Endothelial cell of hepatic sinusoid (primary cell): ENCODE results near the gene DNMT3B.

Experiments used
- in situ Hi-C: cut with HindIII; loops from 2 replicates; pipeline ENCODE4 v1.10.0; 2017; ENCODE audit warnings: low sequenced_read_pairs

The DNMT3B gene

DNA sequence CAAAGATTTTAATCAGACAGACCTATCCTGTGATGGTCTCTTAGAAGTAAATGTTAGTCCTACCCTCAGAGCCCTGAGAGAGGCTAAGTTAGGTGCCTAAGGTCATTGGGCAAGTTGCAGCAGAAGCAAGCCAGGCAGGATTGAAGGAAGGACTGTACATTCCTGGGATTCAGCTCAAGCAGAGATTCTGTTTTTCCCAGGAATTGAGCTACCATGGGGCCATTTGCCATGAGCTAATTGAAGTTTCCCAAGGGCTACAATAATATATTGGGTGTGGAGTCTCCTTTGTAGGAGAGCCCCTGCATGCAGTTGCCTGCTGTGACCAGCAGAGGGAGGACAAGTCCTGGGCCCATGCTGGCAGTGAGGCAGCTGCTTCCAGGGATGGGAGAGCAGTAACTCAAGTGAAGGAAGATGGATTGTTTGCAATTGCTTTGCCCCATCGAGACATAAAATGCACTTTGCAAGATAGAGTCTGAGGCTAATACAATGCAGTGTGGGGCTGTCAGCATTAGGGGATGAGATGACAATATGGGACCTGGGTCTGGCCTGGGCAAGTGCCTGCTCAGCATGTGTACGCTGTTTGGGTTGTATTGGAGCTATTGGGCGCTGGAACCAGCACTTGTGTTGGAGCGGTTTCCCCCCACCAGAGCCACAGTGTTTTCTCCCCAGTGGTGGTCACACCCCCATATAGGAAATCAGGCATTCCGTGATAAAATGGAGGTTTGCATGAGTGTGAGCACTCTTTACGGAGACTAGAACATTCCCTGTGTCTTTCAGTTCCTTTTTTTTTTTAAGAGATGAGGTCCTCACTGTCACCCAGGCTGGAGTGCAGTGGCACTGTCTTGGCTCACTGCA, 27.9 kb downstream of the DNMT3B start:
- in situ Hi-C loops, result no loop called here

DNA sequence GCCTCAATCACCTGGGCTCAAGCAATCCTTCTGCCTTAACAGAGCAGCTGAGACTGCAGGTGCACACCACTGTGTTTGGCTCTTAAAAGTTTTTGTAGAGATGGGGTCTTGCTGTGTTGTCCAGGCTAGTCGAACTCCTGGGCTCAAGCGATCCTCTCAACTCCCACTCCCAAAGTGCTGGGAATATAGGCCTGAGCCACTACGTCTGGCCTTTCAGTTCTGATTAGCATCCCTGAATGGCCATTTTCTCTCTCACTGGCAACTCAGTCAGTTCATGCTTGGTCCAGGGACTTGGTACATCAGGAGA, 28.5 kb downstream of the DNMT3B start:
- in situ Hi-C loops, result no loop called here

DNA sequence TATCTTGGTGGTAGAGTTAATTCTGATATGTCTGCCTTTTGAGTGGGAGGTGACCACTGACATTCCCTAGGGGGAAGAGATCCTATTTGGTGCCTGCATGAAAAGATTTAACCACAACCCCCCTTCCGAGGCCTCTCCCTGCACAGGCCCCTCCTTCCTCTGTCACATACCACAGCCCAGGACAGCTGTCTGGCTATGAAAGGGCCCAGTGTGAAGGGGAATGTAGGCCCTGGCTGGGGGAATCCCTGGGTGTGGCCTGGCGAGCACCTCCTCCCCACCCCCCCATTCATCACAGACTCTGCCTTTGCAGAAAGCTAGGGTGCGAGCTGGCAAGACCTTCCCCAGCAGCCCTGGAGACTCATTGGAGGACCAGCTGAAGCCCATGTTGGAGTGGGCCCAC, 30.1 kb downstream of the DNMT3B start:
- in situ Hi-C loops, result no loop called here

DNA sequence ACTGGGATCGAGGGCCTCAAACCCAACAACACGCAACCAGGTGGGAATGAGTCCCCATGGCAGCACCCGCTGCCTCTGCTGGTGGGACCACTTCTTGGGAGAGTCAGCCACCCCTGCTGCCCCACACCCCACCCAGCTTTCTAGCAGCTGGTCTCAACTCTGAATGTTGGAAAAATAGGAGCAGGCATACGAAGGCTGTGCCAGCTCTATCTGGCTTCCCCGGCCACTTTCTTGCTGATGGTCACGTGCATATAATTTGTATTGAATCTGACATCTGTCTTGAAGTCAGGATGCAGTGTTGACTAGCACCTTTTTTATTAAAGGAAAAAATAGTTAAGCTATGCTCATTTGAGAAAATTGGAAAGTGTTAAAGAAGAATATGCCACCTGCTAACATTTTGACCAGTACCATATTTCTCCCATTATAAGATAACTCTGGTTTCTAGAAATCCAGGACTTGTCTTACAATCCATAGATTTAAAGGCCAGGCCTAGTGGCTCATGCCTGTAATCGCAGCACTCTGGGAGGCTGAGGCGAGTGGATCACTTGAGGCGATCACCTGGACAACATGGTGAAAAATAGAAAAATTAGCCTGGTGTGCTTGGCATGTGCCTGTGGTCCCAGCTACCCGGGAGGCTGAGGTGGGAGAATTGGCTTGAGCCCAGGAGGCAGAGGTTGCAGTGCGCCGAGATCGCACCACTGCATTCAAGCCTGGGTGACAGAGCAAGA, 30.7 kb downstream of the DNMT3B start:
- in situ Hi-C loops, result no loop called here

DNA sequence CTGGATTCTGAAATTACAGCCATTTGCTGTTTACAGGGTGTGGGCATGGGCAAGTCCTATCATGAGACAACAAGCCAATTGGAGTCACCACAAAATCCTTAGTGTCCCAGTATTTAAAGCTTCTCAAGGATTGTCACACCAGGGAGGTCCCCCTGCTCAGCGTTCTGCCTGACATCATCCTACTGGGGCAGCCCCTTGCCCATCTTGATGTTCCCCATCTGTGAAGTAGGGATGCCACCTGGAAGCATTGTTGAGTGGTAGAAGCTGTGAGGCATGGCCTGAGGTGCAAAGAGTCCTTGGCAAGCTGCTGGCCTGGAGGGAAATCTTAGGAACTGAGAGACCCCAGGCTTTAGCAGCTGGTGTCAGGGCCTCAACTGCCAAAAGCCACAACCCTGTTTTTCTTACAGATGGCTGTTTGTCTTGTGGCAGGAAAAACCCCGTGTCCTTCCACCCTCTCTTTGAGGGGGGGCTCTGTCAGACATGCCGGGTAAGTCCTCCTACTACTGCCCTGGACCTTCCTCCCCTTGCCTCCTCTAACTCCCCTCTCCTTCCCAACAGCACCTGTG, 34.3 kb downstream of the DNMT3B start:
- in situ Hi-C loops, result loop anchor here (5.0 kb wide), 2 partner anchors 34 to 106 kb away; partner anchors contain the start of gene DNMT3B

DNA sequence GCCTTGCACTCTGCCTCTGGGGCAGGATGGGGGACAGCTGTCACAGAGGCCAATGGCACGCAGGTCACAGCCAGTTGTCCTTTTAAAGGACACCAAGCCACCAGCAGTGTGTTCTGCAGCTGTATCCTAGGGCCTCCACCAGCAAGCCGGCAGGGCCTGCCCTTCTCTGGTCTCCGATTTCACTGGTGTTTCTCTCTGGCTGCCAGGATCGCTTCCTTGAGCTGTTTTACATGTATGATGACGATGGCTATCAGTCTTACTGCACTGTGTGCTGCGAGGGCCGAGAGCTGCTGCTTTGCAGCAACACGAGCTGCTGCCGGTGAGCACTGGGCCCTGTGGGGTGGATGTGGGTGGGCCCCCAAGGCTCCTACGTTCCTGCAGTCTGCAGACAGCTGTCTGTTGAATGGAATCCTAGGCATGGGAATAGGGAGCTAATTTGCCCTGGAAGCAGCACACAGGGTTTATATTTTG, 34.8 kb downstream of the DNMT3B start:
- in situ Hi-C loops, result loop anchor here (5.0 kb wide), 2 partner anchors 35 to 105 kb away; partner anchors contain the start of gene DNMT3B

DNA sequence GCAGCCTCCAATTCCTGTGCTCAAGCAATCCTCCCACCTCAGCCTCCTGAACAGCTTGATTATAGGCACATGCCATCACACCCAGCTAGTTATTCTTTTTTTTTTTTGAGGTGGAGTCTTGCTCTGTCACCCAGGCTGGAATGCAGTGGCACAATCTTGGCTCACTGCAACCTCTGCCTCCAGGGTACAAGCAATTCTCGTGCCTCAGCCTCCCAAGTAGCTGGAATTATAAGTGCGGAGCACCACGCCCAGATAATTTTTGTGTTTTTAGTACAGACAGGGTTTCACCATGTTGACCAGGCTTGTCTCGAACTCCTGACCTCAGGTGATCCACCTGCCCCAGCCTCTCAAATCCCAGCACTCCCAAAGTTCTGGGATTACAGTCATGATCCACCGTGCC, 35.4 kb downstream of the DNMT3B start:
- in situ Hi-C loops, result loop anchor here (5.0 kb wide), 2 partner anchors 35 to 105 kb away; partner anchors contain the start of gene DNMT3B

DNA sequence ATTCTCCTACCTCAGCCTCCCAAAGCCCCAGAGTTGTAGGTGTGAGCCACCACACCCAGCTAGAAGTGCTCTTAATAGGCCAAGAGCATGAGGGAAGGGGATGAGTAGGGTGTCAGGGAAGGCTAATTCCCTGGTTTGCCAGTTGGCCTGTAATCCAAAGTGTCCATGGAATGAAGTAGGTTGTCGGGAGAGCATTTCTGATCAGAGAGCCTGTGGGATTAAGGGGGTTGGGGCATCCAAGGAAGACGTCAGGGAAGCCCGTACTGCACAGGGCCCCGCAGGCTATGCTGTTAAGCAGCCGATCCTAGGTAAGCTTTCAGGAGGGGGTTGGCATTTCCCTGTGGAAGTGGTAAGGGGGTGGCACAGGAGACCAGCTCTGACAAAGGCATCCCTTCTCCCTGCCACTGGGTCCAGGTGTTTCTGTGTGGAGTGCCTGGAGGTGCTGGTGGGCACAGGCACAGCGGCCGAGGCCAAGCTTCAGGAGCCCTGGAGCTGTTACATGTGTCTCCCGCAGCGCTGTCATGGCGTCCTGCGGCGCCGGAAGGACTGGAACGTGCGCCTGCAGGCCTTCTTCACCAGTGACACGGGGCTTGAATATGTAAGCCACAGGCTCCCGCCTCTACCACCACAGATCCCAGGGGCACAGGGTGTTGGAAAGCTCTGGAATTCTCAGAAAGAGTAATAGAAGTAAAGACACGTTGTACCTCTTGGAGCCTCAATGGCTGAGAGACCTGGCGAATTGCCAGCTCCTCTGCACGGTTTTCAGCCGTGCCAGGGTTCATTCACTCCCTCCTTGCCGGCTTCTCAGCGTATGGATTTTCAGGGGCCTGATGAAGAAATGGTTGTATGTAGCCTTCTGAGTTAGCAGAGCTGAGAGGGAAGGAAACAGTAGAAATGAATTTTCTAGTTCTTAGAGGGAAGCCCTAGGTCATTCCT, 36.1 kb downstream of the DNMT3B start:
- in situ Hi-C loops, result loop anchor here (5.0 kb wide), 2 partner anchors 36 to 104 kb away; partner anchors contain the start of gene DNMT3B

DNA sequence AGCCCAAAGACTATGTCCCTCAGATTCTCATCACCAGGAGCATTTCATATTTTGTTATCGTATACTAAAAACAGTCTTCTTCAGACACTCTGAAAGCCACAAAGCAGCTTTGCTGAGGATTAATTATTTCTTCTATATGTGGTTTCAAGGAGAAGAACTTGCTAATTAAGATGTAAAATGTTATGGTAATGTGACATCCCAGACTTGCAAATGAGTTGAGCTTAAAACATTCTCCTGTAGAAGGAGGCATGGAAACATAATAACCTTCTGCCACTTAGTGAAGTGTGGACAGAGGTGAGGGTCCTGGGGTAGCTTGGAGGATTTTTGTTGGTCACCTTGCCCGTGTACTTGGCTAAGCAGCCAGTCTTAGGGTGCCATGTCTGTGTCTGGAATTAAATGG, 40.9 kb downstream of the DNMT3B start:
- in situ Hi-C loops, result no loop called here

DNA sequence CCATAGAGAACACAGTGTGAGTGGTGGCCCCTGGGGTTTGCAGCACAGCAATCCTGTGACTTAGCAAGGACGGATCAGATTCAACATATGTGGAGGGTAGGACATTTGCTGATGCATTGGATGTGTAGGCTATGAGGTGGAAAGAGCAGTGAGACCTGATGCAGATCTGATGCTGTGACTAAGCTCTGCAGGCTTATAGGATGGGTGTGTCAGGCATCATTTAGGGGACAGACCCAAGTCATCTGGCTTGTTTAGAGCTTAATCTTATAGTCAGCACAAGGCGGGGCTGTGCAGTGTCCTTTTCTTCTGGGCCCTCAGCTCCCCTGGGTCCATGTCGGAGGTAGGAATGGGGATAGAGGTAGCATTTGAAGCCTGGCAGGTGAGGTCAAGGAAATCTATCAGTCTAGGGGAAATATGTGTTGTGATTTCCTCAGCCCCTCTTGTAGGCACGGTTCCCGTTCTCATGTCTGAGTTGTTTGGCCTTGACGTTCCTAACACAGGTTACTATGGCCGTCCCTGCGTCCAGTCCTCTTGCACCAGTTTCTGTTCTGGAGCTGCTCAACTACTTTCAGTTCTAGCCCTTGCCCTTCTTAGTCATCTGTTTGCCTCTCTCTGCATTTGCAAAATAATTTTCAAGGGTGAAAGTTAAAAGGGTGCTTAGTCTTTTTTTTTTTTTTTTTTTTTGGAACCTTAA, 42.0 kb downstream of the DNMT3B start:
- in situ Hi-C loops, result no loop called here

DNA sequence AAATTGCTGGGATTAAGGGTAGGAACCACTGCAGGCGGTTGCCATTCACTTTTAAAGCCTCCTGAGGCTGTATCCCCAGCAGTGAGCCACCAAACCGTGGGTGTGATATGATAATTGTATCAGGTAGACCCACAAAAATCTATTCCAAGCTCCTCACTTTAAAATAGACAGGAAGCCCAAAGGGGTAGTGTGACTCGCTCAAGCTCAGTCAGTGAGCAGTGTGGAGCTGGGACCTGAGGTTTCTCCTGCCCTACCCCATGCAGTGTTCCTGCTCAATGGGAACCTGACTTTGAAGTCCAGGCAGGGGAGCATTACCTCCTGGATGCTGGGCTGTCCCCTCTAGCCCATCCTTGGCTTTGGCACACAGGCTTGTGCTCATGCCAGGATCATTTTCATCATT, 42.6 kb downstream of the DNMT3B start:
- in situ Hi-C loops, result no loop called here

DNA sequence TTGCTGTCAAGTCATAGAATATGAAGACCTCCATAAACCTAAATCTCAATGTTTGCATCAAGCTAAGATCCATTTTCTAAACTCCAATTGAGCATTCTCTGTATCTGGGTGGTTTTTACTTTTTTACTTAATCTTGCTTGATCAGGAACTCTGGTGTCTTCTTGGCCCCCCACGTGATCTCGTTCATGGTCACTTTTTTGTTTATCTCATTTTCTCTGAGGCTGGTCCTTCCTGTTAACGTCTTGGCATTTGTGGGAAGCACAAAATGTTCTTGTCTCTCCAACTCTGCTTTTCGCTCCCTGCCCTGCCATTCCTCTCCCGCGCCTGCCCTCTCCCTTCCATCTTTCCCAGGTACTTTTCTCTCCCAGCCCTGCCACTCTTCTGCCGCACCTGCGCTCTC, 43.5 kb downstream of the DNMT3B start:
- in situ Hi-C loops, result no loop called here

DNA sequence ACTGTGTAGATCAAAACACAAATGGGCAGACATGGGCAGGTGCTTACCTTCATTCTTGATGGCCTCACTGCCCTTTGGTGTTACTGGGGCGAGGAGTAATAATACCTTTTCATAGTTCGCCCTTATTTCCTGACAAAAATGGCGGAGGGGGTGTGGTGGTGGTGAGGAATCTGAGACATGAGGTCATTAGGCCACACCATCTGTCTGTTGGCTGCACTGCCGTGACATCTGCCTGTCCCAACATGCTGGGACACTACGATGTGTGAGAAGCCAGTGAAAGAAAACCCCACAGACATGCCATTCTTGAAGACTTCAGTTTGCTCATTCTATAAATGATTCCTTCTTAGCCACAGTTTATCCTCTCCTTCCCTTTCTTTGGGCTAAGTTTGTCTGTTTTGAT, 44.2 kb downstream of the DNMT3B start:
- in situ Hi-C loops, result no loop called here

DNA sequence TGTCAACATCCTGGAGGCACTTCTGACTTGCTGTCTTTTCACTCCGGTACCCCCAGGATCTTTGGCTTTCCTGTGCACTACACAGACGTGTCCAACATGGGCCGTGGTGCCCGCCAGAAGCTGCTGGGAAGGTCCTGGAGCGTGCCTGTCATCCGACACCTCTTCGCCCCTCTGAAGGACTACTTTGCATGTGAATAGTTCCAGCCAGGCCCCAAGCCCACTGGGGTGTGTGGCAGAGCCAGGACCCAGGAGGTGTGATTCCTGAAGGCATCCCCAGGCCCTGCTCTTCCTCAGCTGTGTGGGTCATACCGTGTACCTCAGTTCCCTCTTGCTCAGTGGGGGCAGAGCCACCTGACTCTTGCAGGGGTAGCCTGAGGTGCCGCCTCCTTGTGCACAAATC, 45.5 kb downstream of the DNMT3B start:
- in situ Hi-C loops, result no loop called here

DNA sequence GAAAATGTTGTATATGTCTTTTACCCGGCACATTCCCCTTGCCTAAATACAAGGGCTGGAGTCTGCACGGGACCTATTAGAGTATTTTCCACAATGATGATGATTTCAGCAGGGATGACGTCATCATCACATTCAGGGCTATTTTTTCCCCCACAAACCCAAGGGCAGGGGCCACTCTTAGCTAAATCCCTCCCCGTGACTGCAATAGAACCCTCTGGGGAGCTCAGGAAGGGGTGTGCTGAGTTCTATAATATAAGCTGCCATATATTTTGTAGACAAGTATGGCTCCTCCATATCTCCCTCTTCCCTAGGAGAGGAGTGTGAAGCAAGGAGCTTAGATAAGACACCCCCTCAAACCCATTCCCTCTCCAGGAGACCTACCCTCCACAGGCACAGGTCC, 46.3 kb downstream of the DNMT3B start:
- in situ Hi-C loops, result no loop called here

DNA sequence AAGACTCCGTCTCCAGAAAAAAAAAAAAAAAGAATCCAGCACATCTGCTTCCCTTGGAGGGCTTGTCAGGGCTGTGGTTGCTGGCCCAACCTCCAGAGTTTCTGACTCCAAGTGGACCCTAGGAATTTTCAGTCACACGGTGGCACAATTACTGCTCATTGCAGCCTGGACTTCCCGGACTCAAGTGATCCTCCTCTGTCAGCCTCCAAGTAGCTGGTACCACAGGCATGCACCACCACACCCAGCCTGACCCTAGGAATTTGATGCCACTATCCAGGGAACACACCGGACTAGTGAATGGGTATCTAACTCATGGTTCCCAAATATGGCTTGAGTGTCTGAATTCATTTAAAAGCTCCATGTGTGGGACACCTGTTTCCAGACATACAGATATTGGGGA, 47.7 kb downstream of the DNMT3B start:
- in situ Hi-C loops, result no loop called here

DNA sequence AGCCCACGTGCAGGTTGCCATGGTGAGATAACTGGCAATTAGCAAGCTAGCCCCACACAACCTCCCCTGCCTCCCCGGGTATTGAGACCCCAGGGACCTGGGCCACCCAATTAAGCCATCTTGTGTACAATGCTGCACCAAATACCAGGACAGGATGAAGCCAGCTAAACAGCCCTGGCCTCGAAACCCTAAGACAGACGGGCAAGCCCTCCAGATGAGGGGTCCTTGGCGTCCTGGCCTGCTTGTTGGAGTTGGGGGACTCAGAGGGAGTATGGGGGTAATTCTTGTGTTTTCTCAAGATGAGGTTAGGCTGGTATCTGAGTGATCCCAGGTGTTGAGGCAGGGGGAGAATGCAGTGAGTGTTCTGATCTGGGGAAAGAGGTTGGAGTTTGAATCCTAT, 48.8 kb downstream of the DNMT3B start:
- in situ Hi-C loops, result no loop called here

DNA sequence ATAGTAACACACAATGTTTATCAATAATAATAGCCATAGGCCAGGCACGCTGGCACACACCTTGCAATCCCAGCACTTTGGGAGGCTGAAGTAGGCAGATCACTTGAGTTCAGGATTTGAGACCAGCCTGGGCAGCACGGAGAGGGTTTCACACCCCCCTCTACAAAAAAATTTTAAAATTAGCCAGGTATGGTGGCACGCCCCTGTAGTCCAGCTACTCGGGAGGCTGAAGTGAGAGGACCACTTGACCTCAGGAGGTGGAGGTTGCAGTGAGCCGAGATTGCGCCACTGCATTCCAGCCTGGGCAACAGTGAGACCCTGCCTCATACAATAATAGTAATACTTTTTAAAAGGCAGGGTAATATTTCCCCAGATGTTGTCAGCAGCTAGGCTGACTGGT, 49.7 kb downstream of the DNMT3B start:
- in situ Hi-C loops, result no loop called here

DNA sequence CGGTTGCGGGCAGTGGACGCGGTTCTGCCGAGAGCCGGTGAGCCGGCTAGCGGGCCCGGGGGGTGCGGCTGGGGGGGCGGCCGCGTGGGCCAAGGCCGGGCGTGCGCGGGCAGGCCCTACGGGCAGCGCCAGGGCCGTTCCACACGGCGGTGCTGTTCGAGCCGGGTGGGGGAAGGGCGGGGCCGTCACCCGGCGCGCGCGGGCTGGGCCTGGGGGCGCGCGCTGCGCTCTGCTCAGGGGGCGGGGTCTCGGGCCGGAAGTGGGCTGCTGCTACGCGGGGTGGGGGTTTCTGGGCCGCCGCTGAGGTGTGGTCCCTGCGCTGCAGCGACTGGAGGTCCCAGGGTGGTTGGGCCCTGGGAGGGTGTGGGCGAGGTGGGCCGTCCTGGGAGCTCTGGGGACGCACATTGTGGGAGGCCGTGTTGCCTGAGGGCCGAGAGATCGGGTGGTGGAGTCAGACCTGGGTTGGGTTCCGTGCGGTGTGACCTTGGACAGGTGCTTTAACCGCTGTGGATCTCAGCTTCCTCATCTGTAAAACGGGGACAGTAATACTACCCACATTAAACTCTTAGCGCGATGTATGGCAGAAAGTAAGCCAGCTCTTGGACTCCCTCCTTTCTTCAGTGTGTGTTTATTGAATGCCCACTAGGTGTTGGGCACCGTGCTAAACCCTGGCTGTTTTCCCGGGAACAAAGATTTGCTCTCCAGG, 58.0 kb downstream of the DNMT3B start:
- in situ Hi-C loops, result no loop called here
